ENCODE measurements around the gene ITPR3. TPM values are rescaled to one million over a fixed set of nuclear protein-coding genes. Genes with fewer than 3 reads are reported as not detected.

Gene ITPR3
- total and polyA plus RNA-seq, 2 donors (not counting 3 experiments of a cell fraction or from before 2014, with no cell fraction given), result 28.8 to 52.2 TPM

GRCh38 chr6:33621711-33622388 is 728 bp downstream of the ITPR3 start:
- Histone ChIP-seq H3K4me3 (replicated peaks in 1 of 3; ENCODE audit: insufficient read depth in 1 of 3, low read depth in 1 of 3, low read length in 3 of 3) (peak overlapping the region; percentile 56 to 93 (median 78)), H3K9me3 (replicated peaks; ENCODE audit: control insufficient read depth, insufficient read depth, low read length) (no peaks in the 10 kb centered on the region), H3K4me2 (ENCODE audit: insufficient read depth, low read length) (peak overlapping the region; percentile 60), H3K4me1 (ENCODE audit: control insufficient read depth, extremely low read depth, insufficient read depth, low read length) (peaks cover 15% of the 10 kb centered on the region), H4K20me1 (replicated peaks; ENCODE audit: control insufficient read depth, extremely low read depth, insufficient read depth, low read length) (no peaks in the 10 kb centered on the region), H3K36me3 (ENCODE audit: control insufficient read depth in 2 of 2, extremely low read depth in 1 of 2, insufficient read depth in 2 of 2, low read length in 2 of 2) (no peaks in the 10 kb centered on the region), H3K27ac (ENCODE audit: insufficient read depth, low read depth, low read length) (peak overlapping the region; percentile 30), H3K27me3 (ENCODE audit: control insufficient read depth in 2 of 2, insufficient read depth in 2 of 2, low read length in 2 of 2) (no peaks in the 10 kb centered on the region), H3K79me2 (ENCODE audit: control insufficient read depth, insufficient read depth, low read length) (peaks cover 43% of the 10 kb centered on the region), H3K9me1 (replicated peaks; ENCODE audit: control insufficient read depth, extremely low read depth, insufficient read depth, low read length) (no peaks in the 10 kb centered on the region), H2AFZ (ENCODE audit: low read depth, low read length) (peak overlapping the region; percentile 75), H3K9ac (replicated peaks; ENCODE audit: extremely low read depth, insufficient read depth, low read length) (peak overlapping the region; percentile 58)
- intact Hi-C loops (cut with micrococcal nuclease) (loop anchor here (1.0 to 5.0 kb wide), 3 partner anchors 32 to 193 kb away; no protein-coding TSS in a partner anchor), dilution Hi-C loops (cut with MboI; ENCODE audit: extremely low pct_ligation_motif_present, low sequenced_read_pairs) (no loop called here)
- ChIA-PET POLR2A (interaction anchor here (0.6 to 1.4 kb wide), 4 partner anchors 12 to 75 kb away, joined by 3 to 4 read pairs (median 4); no protein-coding TSS in a partner anchor), CTCF (interaction anchor here (0.6 to 7.7 kb wide), 11 partner anchors 11 to 127 kb away, joined by 3 to 52 read pairs (median 5); no protein-coding TSS in a partner anchor)
- FAIRE-seq (no peak), DNase-seq (ENCODE audit: low read depth, low spot score) (peak; percentile 34)
- no peak for TF ChIP-seq MAX (IDR thresholded peaks at IDR 0.05; ENCODE audit: insufficient read depth, insufficient read length)
- no peak for TF ChIP-seq FOS (IDR thresholded peaks at IDR 0.05; ENCODE audit: borderline replicate concordance, insufficient read depth, low read length)
- TF ChIP-seq POLR2A (IDR thresholded peaks at IDR 0.05; ENCODE audit: low read depth, low read length), result no peak
- no peak for TF ChIP-seq EZH2 (IDR thresholded peaks at IDR 0.05; ENCODE audit: borderline replicate concordance, low read depth, low read length, severe bottlenecking)
- no peak for TF ChIP-seq POLR2AphosphoS5 (IDR thresholded peaks at IDR 0.05; ENCODE audit: insufficient read depth, low read depth, low read length)
- no peak for TF ChIP-seq JUN (IDR thresholded peaks at IDR 0.05; ENCODE audit: borderline replicate concordance, insufficient read depth, insufficient read length, low read depth)
- no peak for TF ChIP-seq GATA2 (IDR thresholded peaks at IDR 0.05; ENCODE audit: insufficient read depth, insufficient read length, low read depth, low read length)
- no peak for TF ChIP-seq MYC (IDR thresholded peaks at IDR 0.05; ENCODE audit: low read depth, low read length)
- TF ChIP-seq CTCF (IDR thresholded peaks at IDR 0.05; ENCODE audit: extremely low read depth in 1 of 2, insufficient read depth in 1 of 2, low read depth in 1 of 2, low read length in 2 of 2), result no peak
- no TSS peak for BruUV-seq (replicated peaks)

Data from endothelial cell of umbilical vein (primary cell).